SK-N-SH treated with all-trans-retinoic acid at 6 μM for 48 hours (cell line): Measurements from ENCODE around the gene SEMA3E.

ENCODE experiments used
- ARNTL ChIP-seq: fragments of 450-650 bp; formaldehyde crosslinking; IDR thresholded peaks from 2 replicates; pipeline ENCODE4 v1.5.0; 2020; ENCODE audit warnings: low read depth, mild to moderate bottlenecking, moderate library complexity, borderline replicate concordance
- CREB5 ChIP-seq: fragments of 250-450 bp; sonication (Bioruptor Pico); IDR thresholded peaks from 2 replicates; pipeline ENCODE4 v1.5.1; 2020; ENCODE audit warnings: low read depth, mild to moderate bottlenecking, moderate library complexity
- CSDC2 ChIP-seq: fragments of 250-450 bp; sonication (Bioruptor Pico); IDR thresholded peaks from 2 replicates; pipeline ENCODE4 v1.5.0; 2020; ENCODE audit warnings: mild to moderate bottlenecking, moderate library complexity
- CSRNP3 ChIP-seq: fragments of 250-450 bp; sonication (Bioruptor Pico); IDR thresholded peaks from 2 replicates; pipeline ENCODE4 v1.5.1; 2021; ENCODE audit warnings: mild to moderate bottlenecking, moderate library complexity
- ESRRG ChIP-seq: fragments of 250-450 bp; sonication (Bioruptor Pico); IDR thresholded peaks from 2 replicates; pipeline ENCODE4 v1.6.1; 2021; ENCODE audit warnings: mild to moderate bottlenecking
- GLIS3 ChIP-seq: fragments of 250-450 bp; sonication (Bioruptor Pico); IDR thresholded peaks from 2 replicates; pipeline ENCODE4 v1.5.0; 2020; ENCODE audit warnings: mild to moderate bottlenecking, moderate library complexity
- PATZ1 ChIP-seq: fragments of 250-450 bp; sonication (Bioruptor Pico); IDR thresholded peaks from 2 replicates; pipeline ENCODE4 v1.8.0; 2020; ENCODE audit warnings: mild to moderate bottlenecking, moderate library complexity, borderline replicate concordance
- TCF4 ChIP-seq: fragments of 250-450 bp; sonication (Bioruptor Pico); IDR thresholded peaks from 2 replicates; pipeline ENCODE4 v1.8.0; 2021; ENCODE audit warnings: mild to moderate bottlenecking, moderate library complexity, borderline replicate concordance
- TOX ChIP-seq: fragments of 250-450 bp; sonication (Bioruptor Pico); IDR thresholded peaks from 2 replicates; pipeline ENCODE4 v1.8.0; 2021; ENCODE audit warnings: mild to moderate bottlenecking, moderate library complexity, borderline replicate concordance
- ZFP30 ChIP-seq: fragments of 450-650 bp; formaldehyde crosslinking; IDR thresholded peaks from 2 replicates; pipeline ENCODE4 v1.5.0; 2022; ENCODE audit warnings: mild to moderate bottlenecking, moderate library complexity
- ZNF565 ChIP-seq: fragments of 450-650 bp; formaldehyde crosslinking; conservative IDR thresholded peaks from 2 replicates; pipeline ENCODE4 v1.5.0; 2020; ENCODE audit warnings: low read depth, mild to moderate bottlenecking, moderate library complexity
- ZNF70 ChIP-seq: fragments of 450-650 bp; formaldehyde crosslinking; IDR thresholded peaks from 2 replicates; pipeline ENCODE4 v1.5.0; 2020; ENCODE audit warnings: mild to moderate bottlenecking, moderate library complexity
- ZNF8 ChIP-seq: fragments of 450-650 bp; formaldehyde crosslinking; IDR thresholded peaks from 2 replicates; pipeline ENCODE4 v1.5.0; 2020; ENCODE audit warnings: mild to moderate bottlenecking, moderate library complexity

- TF ChIP-seq TOX (no peak), ZNF8 (no peak), ZNF565 (CRISPR knock-in tag) (no peak), ARNTL (CRISPR knock-in tag) (no peak), TCF4 (CRISPR knock-in tag) (no peak), ZNF70 (CRISPR knock-in tag) (no peak), ESRRG (CRISPR knock-in tag) (no peak), GLIS3 (CRISPR knock-in tag) (no peak), ZFP30 (CRISPR knock-in tag) (no peak), CSRNP3 (CRISPR knock-in tag) (no peak), CREB5 (CRISPR knock-in tag) (no peak), CSDC2 (CRISPR knock-in tag) (no peak), PATZ1 (CRISPR knock-in tag) (no peak)
Observed at GRCh38 chr7:83684928-83685327, 36.0 kb upstream of the SEMA3E start.
